ENCODE data around the gene VSIG10. TPM values are rescaled to one million over a fixed set of nuclear protein-coding genes. Genes with fewer than 3 reads are reported as not detected.

Gene VSIG10
- polyA plus RNA-seq, 3 donors, result 1.5 to 2.3 (median 1.5) TPM

DNA sequence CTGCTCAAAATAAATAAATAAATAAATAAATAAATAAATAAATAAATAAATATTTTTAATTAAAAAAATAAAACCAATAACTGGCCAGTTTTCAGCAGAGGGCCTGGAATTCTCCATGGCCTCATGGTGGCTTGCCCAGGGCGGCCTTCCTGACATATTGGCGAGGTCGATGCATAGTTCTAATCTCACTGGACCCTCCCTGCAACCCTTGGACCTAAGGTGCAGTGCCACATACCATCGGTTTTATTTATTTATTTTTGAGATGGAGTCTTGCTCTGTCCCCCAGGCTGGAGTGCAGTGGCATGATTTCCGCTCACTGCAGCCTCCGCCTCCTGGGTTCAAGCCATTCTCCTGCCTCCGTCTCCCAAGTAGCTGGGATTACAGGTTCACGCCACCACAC, 3.9 kb upstream of the VSIG10 start:
- Mint-ChIP-seq H3K4me1 (peaks cover 9% of the 10 kb centered on the region), H3K27me3 (ENCODE audit: low read depth in 3 of 3) (peaks cover 10 to 13% (median 11%) of the 10 kb centered on the region in 3 donors), H3K4me3 (no peak overlapping the region), H3K36me3 (no peaks in the 10 kb centered on the region), H3K27ac (no peak overlapping the region), H3K9me3 (no peaks in the 10 kb centered on the region)
- intact Hi-C loops (cut with micrococcal nuclease), result no loop called here
- H3K4me3 ChIP-seq (replicated peaks in 1 of 3; ENCODE audit: low read depth in 2 of 3, low read length in 3 of 3), result no peak overlapping the region
- DNase-seq, result no peak
- peaks cover 11 to 13% of the 10 kb centered on the region in 2 donors for H3K4me1 ChIP-seq (ENCODE audit: control insufficient read depth in 1 of 2, insufficient read depth in 2 of 2, low read length in 2 of 2)
- H3K36me3 ChIP-seq (replicated peaks in 1 of 2; ENCODE audit: control insufficient read depth in 1 of 2, insufficient read depth in 2 of 2, low read length in 2 of 2), result no peaks in the 10 kb centered on the region
- no peak overlapping the region for H3K27ac ChIP-seq (ENCODE audit: low read depth in 1 of 2, low read length in 2 of 2)
- no peak overlapping the region for H3K9ac ChIP-seq (ENCODE audit: insufficient read depth, low read length, poor library complexity, severe bottlenecking)
- H3K9me3 ChIP-seq (replicated peaks in 1 of 2; ENCODE audit: control insufficient read depth in 1 of 2, insufficient read depth in 1 of 2, low read length in 2 of 2), result no peaks in the 10 kb centered on the region
- no peaks in the 10 kb centered on the region for H4K20me1 ChIP-seq (ENCODE audit: insufficient read depth, low read length)
- H3K27me3 ChIP-seq (ENCODE audit: control insufficient read depth in 2 of 2, insufficient read depth in 2 of 2, low read length in 2 of 2), result peaks cover 0 to 4% of the 10 kb centered on the region in 2 donors
- no peak overlapping the region for H3K4me2 ChIP-seq (replicated peaks; ENCODE audit: extremely low read depth, low read length, poor library complexity, severe bottlenecking)
- WGBS (ENCODE audit: insufficient coverage), result 87% methylated on average over 7 of the region's 8 CpGs
- no peak for TF ChIP-seq CTCF (IDR thresholded peaks at IDR 0.05)
- H2AFZ ChIP-seq (ENCODE audit: insufficient read depth, low read depth, low read length, poor library complexity, severe bottlenecking), result no peak overlapping the region
- H3K79me2 ChIP-seq (ENCODE audit: insufficient read depth, low read length), result no peaks in the 10 kb centered on the region

- Mint-ChIP-seq H3K27me3 (ENCODE audit: low read depth in 3 of 3) (peaks cover 11 to 13% (median 11%) of the 10 kb centered on the region in 3 donors), H3K9me3 (no peaks in the 10 kb centered on the region), H3K4me3 (no peak overlapping the region), H3K36me3 (no peaks in the 10 kb centered on the region), H3K4me1 (peaks cover 12% of the 10 kb centered on the region), H3K27ac (no peak overlapping the region)
- DNase-seq, result no peak
- Histone ChIP-seq H3K4me2 (replicated peaks; ENCODE audit: extremely low read depth, low read length, poor library complexity, severe bottlenecking) (no peak overlapping the region), H3K79me2 (ENCODE audit: insufficient read depth, low read length) (no peaks in the 10 kb centered on the region), H3K4me1 (ENCODE audit: control insufficient read depth in 1 of 2, insufficient read depth in 2 of 2, low read length in 2 of 2) (peaks cover 11 to 14% of the 10 kb centered on the region in 2 donors), H3K4me3 (replicated peaks in 1 of 3; ENCODE audit: low read depth in 2 of 3, low read length in 3 of 3) (no peak overlapping the region), H3K9me3 (replicated peaks in 1 of 2; ENCODE audit: control insufficient read depth in 1 of 2, insufficient read depth in 1 of 2, low read length in 2 of 2) (no peaks in the 10 kb centered on the region), H3K9ac (ENCODE audit: insufficient read depth, low read length, poor library complexity, severe bottlenecking) (no peak overlapping the region), H4K20me1 (ENCODE audit: insufficient read depth, low read length) (no peaks in the 10 kb centered on the region), H2AFZ (ENCODE audit: insufficient read depth, low read depth, low read length, poor library complexity, severe bottlenecking) (no peak overlapping the region), H3K27ac (ENCODE audit: low read depth in 1 of 2, low read length in 2 of 2) (no peak overlapping the region), H3K36me3 (replicated peaks in 1 of 2; ENCODE audit: control insufficient read depth in 1 of 2, insufficient read depth in 2 of 2, low read length in 2 of 2) (no peaks in the 10 kb centered on the region), H3K27me3 (ENCODE audit: control insufficient read depth in 2 of 2, insufficient read depth in 2 of 2, low read length in 2 of 2) (peaks cover 0 to 4% of the 10 kb centered on the region in 2 donors)
- intact Hi-C loops (cut with micrococcal nuclease), result no loop called here
- 100% methylated on average over 3 of the region's 4 CpGs for WGBS (ENCODE audit: insufficient coverage)
- no peak for TF ChIP-seq CTCF (IDR thresholded peaks at IDR 0.05)
Observed at GRCh38 chr12:118107011-118107410, 3.2 kb upstream of the VSIG10 start.

Measured in CD14-positive monocyte (primary cell).